GM18868 (cell line): ENCODE measurements around the gene ITPR3.

Experiments used
- ATAC-seq: cut with Tn5 transposase; IDR thresholded peaks from one replicate; pipeline ENCODE4 v1.9.1; 2021; ENCODE audit warnings: mild to moderate bottlenecking, moderate library complexity; ENCODE audit not compliant: unreplicated experiment

ITPR3 gene

DNA sequence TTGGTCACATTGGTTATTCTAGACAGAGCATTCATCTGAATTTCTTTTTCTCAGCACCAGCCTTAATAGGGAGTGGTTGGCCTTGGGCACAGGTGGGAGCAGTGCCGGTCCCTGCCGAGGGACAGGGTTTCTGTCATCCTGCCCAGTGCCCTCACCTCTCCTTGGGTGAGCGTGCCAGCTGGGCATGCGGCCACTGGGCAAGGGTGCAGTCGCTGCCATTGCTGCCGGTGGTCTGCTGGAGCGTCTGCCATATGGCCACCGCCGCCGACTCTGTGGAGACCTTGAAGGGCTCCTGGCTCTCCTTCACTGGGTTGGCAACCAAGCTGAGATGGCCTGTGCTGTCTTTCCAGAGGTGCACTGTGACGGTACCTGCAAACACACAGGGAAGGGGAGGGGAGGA is 106.8 kb downstream of the ITPR3 start:
- ATAC-seq, result no peak

DNA sequence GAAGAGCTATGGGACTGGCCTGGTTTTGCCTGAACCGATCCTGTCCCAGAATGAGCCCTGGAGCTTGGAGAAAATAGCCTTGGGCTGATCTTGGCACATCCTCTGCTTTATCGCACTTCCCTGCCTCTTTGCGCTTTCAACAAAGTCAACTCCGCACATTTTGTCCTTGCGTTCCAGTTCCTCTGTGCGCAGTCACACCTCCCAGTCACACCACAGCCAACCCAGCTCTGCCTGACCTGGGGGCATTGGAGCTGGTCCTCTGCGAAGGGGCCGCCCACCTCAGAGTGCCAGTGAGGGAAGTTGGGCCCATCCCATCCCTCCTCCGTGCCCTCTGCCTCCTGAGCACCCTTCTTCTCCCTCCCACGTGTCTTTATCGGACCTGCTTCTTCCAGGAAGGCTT is 107.3 kb downstream of the ITPR3 start:
- ATAC-seq, result no peak

DNA sequence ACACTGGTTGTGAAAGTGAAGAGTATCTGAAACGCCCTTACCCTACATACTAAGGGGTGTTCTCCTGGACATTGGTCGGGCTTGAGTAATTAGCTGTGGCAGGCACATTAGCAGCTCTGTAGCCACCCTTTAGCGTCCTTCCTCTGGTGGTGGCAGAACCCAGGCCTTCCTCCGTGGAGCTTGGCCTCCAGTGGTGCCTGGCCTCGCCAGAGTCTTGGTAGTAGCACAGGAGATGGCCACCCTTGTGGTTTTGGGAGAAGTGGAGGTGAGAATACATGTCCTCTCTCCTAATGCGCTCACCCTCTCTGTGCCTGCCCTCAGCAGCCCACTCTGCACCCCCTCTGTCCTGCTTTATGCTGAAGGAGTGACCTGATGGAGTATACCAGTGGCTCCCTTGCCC is 107.9 kb downstream of the ITPR3 start:
- no peak for ATAC-seq

DNA sequence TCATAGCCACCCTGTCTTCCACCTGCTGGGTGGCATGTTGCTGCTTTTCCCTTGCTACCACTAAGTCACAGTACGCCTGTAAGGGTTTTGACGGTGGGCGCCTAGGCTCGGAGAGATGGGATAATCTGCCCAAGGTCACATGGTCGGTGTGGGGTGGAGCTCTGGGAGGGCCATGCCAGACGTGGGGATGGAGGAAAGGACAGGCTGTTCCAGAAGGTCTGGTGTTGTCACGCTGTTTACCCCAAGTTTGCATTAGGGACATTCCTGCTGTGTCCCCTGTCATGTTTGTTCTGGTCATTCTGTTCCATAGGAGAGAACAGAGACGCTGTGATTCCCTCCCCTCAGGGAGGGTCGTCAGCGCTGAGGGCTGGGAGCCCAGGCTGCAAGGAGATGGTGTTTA is 109.5 kb downstream of the ITPR3 start:
- ATAC-seq, result no peak

DNA sequence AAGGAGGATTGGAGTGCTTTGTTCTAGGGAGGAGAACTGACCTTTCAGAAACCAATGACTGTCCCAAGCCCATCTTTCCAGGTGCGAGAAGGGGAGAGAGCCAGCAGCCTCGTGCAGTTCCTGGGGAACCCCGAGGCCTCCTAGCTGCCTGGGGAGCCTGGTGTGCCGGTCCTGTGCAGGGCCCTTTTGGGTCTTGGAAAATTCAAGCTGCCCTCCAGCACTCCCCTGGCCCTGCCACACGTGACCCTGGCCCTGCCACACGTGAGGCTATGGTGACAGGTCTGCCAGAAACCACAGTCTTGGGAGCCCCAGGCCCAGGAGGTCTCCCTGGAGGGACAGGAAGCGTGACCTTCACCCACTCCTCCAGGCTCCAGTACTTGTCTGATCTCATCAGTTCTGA is 109.9 kb downstream of the ITPR3 start:
- ATAC-seq, result no peak

GRCh38 chr6:33731751-33732282 is 110.7 kb downstream of the ITPR3 start:
- no peak for ATAC-seq

DNA sequence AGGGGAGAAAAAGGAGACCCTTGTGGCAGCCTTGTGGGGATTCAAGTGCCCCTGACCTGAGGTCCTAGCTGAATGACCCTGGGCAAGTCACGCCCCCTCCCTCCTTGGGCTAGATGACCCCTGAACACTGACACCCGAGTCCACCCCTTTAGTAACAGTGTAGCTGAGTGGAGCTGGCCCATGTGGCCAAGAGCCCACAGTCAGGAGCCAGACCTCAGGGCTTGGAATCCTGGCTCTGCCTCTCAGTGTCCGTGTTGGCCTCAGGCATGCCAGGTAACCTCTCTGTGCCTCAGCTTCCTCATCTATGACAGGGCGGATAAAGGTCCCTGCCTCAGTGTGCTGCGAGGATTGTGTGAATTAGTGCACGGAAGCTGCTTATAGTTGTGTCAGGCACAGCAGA is 111.3 kb downstream of the ITPR3 start:
- no peak for ATAC-seq

DNA sequence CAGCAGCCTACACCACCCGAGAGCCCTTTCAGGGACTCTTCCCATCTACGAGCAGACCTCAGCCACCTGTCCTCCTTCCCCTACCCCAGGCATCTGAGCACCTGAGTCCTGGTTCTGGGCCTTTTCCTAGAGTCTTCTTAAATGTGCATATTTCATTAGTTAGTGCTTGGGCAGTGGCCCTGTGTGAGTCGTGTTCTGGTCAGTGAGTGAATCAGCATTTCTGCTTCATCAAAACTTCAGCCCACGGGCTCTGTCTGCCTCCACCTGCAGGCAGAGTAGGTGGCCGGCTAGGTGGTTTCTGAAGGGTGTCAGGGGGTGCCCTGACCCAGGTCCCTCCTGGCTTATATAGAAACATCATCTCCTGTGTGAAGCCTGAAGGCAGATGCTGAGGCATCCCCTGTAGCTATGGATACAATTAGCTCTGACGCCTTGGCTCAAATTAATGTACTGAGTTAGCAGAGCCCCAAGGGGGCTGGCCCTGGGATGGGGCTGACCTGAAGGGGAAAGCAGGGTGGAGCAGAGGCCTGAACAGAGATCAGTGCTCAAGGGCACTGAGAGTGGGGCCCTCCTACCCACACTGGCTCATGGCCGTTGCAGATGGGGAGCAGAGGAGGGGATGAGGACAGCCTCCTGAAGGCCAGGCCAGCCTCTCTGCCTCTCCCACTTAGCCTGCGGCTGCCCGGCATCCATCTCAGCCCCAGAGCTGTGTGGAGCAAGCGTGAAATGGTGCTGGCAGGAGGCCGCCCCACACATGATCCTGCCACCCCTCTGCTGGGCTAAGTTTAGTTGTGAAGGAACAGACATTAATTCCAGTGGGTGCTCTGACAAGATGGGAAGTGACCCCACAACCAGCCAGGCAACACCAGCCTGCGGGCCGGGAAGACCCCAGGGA is 111.9 kb downstream of the ITPR3 start:
- no peak for ATAC-seq

DNA sequence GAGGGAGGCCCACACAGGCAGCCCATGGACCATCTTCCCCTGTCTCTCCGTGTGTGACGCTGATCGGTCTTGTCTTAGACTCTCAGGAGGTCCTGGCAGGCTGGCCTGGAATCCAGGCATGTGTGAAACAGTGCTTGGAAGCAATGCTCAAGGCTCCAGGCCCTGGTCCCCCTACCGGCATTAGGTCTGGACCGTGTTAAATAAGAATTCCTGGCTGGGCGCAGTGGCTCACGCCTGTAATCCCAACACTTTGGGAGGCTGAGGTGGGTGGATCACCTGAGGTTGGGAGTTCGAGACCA is 112.5 kb downstream of the ITPR3 start:
- ATAC-seq, result no peak

GRCh38 chr6:33735216-33735615 is 114.1 kb downstream of the ITPR3 start:
- no peak for ATAC-seq

- no peak for ATAC-seq
These were observed 116.3 kb downstream of the ITPR3 start for GRCh38 chr6:33737267-33738026.

DNA sequence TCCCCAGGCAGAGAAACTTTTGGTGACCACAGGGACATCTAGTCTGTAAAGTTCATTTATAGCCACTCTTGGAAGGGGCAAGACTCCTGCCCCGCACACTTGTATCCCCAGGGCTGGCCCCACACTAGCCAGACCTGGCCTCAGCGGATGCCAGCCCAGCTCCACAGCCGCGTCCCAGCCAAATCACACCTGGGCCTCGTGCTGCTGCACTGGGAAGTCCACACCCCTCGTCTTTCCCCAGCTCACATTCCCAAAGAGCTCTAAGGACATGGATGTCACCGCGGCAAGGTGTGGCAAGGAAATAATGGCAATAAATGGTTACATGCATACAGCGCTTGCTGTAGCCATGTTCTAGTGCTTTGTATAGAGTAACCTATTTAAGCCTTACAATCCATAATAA is 117.0 kb downstream of the ITPR3 start:
- ATAC-seq, result no peak

DNA sequence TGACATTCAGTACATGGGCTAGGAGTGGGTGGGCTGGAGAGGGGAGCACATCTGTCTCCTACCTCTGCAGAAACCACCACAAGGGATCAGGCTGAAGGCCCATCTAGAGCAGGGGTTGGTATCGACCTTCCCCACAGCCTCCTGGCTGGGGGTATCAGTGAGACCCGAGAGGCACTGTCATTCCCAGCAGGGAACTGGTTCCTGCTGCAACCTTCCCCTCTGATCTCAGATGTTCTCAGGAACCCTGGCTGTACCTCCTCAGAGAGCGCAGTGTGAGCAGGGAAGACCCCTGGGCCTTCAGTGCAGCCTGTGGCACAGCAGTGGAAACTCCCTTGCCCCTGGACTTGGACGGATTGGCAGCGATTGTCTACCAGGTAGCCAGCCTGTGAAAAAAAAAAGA is 117.8 kb downstream of the ITPR3 start:
- ATAC-seq, result no peak

DNA sequence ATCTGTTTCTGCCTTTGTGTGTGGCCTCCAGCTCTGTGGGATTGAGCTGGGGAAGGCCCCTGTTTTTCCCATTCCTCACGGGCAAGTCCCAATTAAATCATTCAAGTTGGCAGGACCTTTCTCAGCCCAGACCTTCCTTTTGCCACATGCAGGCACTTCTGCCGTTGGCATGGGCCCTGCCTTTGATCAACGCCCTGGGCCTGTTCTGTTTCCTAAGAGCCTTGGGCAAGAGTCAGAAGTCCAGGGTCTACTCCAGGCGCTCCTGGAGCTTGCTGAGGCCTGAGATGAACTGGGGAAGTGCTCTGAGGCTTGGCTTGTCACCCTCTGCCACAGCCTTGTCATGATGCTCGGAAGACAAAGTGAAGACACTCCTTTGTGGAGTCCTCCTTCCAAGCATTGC is 118.4 kb downstream of the ITPR3 start:
- no peak for ATAC-seq

DNA sequence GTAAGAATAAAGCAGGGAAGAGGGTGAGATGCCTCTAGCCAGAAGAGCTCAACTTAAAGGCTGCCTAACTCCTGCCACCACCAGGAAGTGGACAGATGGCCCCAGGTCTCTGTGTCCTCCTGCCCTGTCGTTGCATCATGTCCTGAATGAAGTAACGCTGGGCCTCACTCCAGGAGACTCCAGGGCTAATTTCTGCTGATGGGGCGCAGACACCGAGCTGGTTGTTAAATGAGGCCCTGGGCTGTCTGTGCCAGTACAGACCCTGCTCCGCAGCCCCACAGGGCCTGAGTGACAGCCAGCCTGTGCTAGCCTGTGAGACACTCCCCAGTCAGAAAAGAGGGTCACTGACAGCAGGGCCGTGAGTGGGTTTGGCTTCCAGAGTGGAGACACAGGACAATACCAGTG is 119.1 kb downstream of the ITPR3 start:
- no peak for ATAC-seq

- no peak for ATAC-seq
These were observed 119.7 kb downstream of the ITPR3 start for GRCh38 chr6:33740794-33741193.

- ATAC-seq, result no peak
These were observed 121.0 kb downstream of the ITPR3 start for GRCh38 chr6:33742092-33742491.

DNA sequence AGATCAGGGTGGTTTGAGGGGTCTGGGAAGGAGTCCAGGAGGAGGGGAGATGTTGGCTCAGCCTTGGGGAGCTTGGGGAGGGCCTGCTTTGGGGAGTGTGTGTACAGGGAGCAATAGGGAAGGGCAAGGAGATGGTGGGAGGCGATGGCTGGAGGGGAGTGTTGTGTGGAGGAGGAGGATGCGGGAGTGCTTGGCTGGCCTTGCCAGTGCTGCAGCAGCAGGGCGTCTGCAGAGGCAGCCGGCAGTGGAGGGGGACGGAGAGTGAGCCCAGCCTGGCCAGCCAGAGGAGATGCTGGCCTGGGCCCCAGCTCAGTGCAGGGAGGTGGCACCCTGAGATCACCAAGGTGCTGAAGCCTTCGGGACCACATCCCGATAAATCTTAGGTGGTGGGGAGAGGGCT is 121.7 kb downstream of the ITPR3 start:
- no peak for ATAC-seq

DNA sequence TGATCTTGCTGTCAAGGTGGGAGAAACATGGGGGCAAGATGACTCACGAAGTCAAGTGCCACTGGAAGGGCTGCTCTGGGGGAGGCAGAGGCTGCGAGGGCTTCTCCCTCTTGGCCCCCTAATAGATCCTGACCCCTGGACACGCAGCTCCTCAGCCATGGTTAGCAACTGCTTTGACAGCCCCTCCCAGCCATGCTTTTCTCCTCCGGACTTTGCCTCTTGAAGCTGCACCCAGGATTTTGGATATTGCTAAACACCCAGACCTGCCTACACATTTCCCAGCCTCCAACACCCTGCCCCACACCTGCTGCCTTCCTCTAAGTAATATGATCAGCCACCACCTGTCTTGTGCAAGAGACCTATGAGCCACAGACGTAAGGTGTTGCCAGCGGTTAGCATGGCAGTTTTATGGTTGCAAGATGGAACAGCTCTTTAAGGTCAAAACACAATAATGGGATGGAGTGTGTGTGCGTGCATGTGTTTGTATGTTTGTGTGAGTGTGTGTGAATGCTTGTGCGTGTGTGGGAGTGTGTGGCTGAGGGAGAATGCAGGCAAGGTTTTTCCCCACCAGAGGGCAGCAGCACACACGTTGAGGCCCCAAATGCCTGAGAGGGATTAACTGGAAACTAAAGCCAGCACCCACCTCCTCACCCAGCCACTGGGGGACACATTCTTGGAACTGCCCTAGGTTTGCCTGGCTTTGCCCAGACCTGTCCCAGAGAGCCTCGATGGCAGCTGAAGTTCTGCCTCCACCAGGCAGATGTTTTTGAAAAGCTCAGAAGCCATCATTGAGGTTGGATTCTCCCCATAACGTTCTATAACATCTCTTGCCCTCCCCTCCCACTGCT is 123.1 kb downstream of the ITPR3 start:
- no peak for ATAC-seq

DNA sequence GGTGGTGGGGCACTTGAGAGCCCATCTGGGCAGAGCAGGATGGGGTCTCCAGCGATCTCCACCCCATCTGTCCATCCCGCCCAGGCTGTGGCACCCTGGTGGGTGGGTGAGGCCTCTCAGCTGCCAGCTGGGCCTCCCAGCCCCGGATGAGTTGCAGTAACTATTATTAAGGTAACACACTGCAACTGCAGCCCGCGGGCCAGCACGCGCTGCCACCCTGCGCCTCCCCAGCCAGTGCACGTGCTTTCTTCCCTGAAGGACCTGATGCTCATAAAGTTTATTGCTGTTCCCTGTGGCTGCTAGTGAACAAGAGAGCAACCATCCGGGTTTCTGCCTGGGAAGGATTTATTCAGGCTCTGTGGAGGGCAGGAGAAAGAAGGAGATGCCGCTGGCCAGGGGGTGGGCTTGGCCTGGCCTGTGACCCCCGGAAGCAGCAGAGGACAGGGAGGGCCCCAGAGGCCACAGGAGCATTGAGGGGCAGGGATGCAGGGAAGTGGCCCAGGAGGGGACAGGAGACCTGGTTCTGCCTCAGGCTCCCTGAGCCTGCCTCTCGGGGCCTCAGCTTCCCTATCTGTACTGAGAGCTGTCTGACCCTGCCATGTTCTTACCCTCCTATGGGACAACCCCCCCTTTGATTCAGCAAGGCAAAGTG is 123.9 kb downstream of the ITPR3 start:
- ATAC-seq, result no peak

DNA sequence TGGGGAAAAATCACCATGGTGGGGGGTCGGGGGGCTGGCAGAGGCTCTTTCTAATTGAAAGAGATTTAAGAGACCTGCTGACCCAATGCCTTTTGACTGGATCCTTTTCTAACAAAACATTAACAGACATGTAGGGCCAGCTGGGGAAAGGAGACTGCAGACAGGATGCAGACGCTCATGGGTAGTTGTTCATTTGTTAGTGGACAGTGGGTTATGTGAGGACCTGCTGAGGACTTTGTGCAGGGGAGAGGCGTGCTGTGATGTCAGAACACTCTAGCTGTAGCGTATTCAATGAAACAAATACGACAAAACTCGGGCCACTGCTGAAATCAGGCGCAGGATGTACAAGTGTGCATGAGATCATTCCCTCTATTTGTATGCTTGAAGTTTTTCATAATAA is 124.4 kb downstream of the ITPR3 start:
- no peak for ATAC-seq
